ENCODE measurements around the gene CBFA2T2.

Gene CBFA2T2

DNA sequence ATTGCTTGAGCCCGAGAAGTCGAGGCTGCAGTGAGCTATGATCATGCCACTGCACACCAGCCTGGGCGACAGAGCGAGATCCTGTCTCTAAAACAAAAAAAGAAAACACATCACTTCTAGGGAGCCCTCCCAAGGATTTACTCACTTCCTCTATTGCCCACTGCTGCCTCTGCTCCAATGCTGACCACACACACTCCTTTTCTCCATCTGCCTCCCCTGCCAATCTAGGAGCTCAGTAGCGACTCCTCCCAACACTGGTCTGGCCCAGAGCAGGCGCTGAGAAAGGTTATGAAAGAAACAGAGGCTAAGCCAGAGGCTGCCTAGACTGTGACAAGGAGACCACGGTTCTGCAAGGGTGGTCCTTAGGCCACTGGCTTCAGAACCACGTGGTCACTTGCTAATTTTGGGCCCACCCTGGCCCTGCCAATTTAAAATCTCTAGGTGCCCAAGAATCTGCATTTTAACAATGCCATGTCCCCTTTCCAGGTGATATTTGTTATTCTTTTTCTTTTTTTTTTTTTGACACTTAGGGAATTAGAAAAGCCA is 197.5 kb downstream of the CBFA2T2 start:
- no peak for DNase-seq (ENCODE audit: extremely low read depth, low read depth)

DNA sequence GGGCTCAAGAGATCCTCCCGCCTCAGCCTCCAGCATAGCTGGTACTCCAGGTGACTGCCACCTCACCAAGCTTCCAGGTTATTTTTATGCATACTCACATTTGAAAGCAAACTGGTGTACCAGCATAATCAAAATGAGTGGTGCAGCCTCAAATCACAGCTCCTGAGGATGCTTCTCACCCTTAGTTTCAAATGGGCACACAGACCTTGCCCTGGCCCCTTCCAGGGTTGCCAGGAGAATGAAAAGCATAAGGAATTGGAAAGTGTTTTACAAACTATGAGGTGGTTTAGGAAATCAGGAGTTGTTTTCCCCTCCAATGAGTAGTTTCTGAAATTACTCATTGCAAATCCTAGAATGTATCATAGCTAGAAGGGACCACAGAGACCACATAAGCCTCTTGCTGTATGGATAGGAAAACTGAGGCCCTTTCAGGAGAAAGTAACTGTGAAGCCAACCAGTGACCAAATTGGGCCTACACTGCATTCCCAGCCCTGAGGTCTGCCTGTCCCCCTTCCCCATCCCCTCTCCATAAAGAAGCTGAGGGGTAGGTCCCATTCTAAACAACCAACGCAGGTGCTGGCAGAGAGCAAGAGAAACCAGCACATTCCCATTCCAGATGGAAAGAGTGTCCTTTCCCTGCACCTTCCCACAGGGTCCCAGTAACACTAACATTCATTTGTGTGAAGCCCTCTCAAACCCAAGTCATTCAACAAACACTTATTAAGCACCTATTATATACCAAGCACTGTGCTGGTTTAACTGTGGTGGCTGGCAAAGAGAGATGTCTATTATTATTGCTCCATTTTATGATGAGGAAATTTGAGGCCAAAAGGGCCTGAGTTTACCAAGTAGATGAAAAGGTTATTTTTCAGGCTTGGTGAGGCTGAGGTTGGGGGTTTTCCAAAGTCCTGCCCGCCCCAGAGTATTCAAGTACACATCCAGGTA is 198.4 kb downstream of the CBFA2T2 start:
- no peak for DNase-seq (ENCODE audit: extremely low read depth, low read depth)
- TF ChIP-seq CTCF (IDR thresholded peaks at IDR 0.05; ENCODE audit: low read depth, low read length, missing control alignments): no peak
- H3K4me3 ChIP-seq (replicated peaks; ENCODE audit: low read depth, low read length): no peak overlapping the region

More for the DNA sequence above, 197.5 kb downstream of the CBFA2T2 start:
- no peak for TF ChIP-seq CTCF (IDR thresholded peaks at IDR 0.05; ENCODE audit: low read depth, low read length, missing control alignments)
- H3K4me3 ChIP-seq (replicated peaks; ENCODE audit: low read depth, low read length): no peak overlapping the region

DNA sequence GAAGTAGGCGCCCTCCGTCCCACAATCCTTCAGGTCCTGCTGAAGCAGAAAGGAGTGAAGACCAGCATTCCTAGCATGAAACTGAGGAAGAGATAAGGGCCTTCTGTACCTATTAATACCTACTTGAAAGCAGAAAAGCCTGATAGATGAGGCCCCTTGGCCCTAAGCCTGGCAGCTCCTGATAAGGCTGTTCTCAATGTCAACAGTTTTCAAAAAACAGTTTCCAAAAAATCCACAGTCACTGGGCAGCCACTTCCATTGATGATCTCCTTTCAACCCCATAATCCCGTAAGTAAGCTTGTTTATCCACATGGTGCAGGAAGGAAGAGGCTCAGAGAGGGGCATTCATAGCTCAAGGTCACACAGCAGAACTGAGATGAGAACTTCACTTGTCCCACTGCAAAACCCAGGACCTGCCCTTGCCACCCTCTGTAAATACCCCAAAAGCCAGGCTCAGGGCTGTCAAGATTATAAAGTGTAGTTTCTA is 199.1 kb downstream of the CBFA2T2 start:
- TF ChIP-seq CTCF (IDR thresholded peaks at IDR 0.05; ENCODE audit: low read depth, low read length, missing control alignments): no peak
- H3K4me3 ChIP-seq (replicated peaks; ENCODE audit: low read depth, low read length): no peak overlapping the region
- DNase-seq (ENCODE audit: extremely low read depth, low read depth): no peak

DNA sequence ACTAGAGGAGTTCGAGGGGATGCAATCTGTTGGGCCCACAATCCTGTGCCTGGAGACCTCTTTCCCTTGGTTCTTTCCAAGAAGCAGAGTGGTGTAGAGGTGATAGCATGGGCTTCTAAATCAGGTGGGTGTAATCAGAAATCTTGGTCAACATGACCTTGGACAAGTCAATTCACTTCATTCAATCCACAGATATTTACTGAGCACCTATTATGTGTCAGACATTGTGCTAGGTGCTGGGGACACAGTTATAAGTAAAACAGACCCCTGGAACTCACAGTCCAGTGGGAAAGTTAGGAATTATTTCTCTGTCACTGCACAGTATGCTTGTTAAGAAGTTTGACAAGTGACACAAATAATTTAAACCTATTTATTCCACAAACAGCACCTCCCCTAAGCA is 199.6 kb downstream of the CBFA2T2 start:
- no peak for TF ChIP-seq CTCF (IDR thresholded peaks at IDR 0.05; ENCODE audit: low read depth, low read length, missing control alignments)
- no peak for DNase-seq (ENCODE audit: extremely low read depth, low read depth)
- H3K4me3 ChIP-seq (replicated peaks; ENCODE audit: low read depth, low read length): no peak overlapping the region

DNA sequence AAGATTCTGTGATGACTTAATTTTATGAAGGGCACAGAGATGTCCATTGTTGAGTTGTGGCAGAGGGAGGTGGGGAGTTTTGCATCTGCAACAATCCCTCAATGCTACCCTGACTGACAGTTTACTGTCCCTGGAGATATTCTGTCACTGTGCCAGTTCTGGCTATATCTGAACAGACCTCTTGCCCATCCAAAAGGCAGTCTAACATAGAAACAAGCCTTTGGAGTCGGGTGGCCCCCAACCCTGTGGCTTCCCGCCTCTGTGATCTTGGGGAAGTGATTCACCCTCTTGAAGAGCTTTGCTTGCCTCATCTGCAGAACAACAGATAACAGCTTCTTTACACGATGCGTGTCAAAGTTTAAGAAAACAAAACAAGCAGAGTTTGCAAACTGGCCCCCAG is 200.1 kb downstream of the CBFA2T2 start:
- no peak for DNase-seq (ENCODE audit: extremely low read depth, low read depth)
- TF ChIP-seq CTCF (IDR thresholded peaks at IDR 0.05; ENCODE audit: low read depth, low read length, missing control alignments): no peak
- no peak overlapping the region for H3K4me3 ChIP-seq (replicated peaks; ENCODE audit: low read depth, low read length)

- H3K4me3 ChIP-seq (replicated peaks; ENCODE audit: low read depth, low read length): no peak overlapping the region
- TF ChIP-seq CTCF (IDR thresholded peaks at IDR 0.05; ENCODE audit: low read depth, low read length, missing control alignments): no peak
- no peak for DNase-seq (ENCODE audit: extremely low read depth, low read depth)
Measured at GRCh38 chr20:33693289-33693688, 203.4 kb downstream of the CBFA2T2 start.

Data from HFF-Myc (cell line).